T follicular helper cell (primary cell): ENCODE results near the gene PAPOLA.
"Not testable (repeated sequence)": the region's sequence is repeated elsewhere in the genome, so short reads cannot be mapped to it uniquely, and the experiment has no call there.

Source experiments
- DNase-seq: peaks from one replicate; pipeline ENCODE4 v3.0.0-alpha.2; 2020; ENCODE audit warnings: low read depth
- total RNA-seq, 2 experiments: gene quantifications; one replicate each; lab custom pipeline; 2026; lab: John Stamatoyannopoulos, UW

The PAPOLA gene
- total RNA-seq: 311 to 328 reads per million in 2 experiments

DNA sequence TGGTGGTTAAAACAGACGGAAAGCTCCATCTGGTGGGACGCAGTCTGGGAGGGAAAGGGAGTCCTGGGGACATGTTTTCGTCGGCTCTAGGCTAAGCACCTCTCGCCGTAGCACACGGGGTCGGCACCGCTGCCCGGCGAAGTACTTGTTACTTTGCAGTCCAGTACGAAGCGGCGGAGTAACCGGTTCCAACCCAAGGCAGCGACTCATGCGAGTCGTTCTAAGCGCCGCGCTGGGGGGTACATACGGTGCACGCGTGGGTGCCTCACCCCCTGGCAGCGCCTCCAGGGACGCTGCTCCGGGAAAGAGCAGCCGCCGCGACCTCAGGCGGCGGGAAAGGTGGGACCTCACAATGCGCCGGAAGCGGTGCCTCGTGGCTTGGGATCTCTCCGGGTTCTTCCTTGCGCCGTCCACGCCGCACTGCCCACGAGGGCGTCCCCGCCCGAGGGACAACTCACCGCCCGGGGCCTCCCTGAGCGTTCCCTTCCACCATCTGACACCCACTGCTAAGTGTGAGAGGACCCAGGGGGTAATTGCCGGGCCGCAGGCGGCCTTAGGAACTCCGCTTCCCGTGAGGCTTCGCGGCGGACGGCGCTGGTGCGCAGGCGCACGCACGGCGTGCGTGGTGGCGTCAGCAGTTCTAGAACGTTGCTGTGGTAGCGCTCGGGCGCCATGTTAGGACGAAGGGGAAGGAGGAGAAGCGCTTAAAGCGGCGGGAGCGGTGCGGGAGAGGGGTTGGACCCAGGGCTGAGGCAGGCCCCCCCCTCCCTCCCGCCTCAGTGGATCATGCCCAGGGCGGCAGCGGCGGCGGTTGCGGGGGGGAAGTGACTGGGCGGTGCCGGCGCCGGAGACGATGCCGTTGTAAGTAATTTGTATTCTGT is at the start of gene PAPOLA:
TSS of gene PAPOLA (plus strand) at position 643 of the 881 bp plus-strand sequence. CDS start at position 854, 211 bp downstream.
- DNase-seq: peak; percentile 92

GRCh38 chr14:96452684-96453083 is 49.5 kb upstream of the PAPOLA start:
- DNase-seq: no peak

DNA sequence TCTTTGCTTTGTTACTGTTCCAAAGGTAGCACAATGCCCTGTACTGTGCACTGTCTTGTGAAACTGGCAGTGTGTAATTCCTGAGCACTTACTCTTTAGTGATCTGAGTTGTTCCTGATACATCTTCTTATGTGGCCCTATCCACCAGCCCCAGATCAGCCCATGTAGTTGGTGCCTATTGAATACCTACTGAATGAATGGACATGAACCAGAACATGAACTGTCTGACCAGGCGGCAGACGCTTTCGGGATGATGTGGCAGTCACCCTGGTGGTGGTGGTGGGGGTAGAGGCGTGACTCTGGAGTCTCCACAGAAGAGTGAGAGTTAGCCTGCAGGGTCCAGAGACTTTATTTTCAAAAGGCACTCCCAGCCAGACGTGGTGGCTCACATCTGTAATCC is 46.6 kb upstream of the PAPOLA start:
- DNase-seq: no peak

- no peak for DNase-seq
Observed at GRCh38 chr14:96459851-96460250, 42.3 kb upstream of the PAPOLA start.

DNA sequence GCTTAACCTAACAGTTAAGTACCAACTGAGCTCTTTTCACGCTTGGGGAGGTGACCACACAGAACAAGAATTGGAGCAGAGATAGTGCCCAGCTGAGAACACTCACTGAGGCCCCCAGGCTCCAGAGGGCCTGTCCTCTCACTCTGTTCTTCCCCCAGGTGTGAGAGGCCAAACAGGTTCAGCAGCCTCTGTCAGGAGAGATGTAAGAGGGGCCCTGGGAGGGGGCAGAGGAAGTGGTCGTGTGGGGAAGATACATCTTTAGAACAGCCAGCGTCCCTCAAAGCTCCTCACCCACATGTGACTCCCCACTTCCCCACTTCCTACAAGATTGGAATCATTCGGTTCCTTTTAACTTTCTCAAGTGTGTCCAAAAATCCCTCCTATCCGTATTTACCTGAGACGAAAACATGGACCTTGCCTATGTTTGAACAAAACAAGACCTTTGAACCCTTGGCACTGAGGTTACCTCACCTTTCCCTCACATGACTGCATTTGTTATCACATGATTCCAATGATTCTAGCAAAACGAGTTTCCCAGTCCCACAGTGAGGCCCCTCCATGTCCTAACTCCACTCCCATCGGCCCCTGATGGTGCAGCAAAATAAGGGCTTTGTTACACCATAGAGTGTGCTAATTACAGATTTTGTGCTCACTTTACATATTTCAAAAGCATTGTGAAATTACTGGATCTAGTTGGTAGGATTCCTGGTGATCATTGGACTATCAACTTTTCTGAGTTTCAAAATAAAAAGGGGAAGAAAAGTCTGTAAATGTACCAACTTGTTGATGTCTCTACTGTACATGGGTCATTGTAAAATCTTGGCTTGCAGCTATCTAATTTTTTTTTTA is 40.0 kb upstream of the PAPOLA start:
- no peak for DNase-seq

- no peak for DNase-seq
Observed at GRCh38 chr14:96464136-96464535, 38.0 kb upstream of the PAPOLA start.

- DNase-seq: no peak
Observed at GRCh38 chr14:96466918-96467317, 35.3 kb upstream of the PAPOLA start.

- DNase-seq: no peak
Observed at GRCh38 chr14:96470331-96470730, 31.9 kb upstream of the PAPOLA start.

DNA sequence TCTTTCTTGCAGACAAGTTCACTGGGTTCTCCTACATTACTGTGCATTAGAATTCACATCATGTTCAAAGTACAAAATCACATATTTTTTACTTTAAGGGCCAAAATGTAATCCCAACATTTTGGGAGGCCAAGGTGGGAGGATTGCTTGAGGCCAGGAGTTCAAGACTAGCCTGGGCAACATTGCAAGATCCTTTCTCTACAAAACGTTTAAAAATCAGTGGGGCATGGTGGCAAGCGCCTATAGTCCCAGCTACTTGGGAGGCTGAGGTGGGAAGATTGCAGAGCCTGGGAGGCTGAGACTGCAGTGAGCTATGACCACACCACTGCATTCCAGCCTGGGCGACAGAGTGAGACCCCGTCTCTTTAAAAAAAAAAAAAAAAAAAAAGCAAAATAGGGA is 31.2 kb upstream of the PAPOLA start:
- DNase-seq: not testable (repeated sequence)

DNA sequence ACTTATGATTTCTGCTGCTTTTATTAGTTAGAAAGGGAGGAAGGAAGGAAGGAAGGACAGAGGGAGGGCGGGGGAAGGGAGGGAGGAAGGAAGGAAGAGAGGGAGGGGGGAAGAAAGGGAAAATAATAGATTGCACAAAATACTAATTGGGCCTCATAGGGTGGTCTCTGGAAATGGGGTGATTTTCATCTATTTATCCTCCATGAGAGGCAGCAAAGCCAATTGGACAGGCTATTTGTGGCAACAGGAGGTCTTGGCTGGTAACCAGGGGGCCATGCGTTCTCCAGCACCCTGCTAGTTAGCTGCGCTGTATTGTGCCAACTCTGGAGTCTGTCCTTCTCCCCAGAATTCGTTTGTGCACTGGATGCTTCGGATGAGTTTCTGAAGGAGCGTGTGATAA is 24.1 kb upstream of the PAPOLA start:
- no peak for DNase-seq

DNA sequence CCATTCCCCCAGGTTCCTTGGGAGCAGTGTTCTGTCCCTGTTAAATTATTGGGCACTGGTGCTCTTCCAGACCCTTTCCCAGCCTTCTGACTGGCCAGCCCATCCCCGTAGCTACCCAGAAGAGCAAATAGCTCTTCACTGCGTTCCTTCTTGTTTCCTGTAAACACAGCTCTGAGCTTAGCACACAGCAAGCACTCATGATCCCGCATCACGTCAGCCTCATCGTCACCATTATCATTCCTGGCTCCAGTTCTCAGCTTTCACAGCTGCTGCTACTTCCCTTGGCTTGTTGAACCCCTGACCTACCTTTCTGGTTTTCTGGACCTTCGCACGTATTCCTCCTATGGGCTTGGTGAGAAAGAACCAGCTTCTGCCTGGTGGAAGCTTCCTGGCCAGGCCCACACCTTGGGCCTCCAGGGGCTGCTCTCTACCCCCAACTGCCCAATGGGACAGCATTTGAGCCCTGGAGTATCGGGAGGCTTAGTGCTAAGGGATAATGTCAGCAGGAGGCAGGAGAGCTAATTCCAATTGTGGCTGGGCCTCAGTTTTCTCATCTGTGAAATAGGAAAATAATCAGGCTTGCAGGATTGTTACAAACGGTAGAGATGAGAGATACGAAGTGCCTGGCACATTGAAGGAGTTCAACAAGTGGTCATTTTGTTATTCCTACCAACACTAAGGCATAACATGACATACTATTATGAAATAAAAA is 22.6 kb upstream of the PAPOLA start:
- no peak for DNase-seq

GRCh38 chr14:96481731-96482314 is 20.4 kb upstream of the PAPOLA start:
- DNase-seq: no peak

- no peak for DNase-seq
Observed at GRCh38 chr14:96482986-96483385, 19.2 kb upstream of the PAPOLA start.

GRCh38 chr14:96484399-96484798 is 17.8 kb upstream of the PAPOLA start:
- no peak for DNase-seq

- no peak for DNase-seq
Observed at GRCh38 chr14:96486705-96487104, 15.5 kb upstream of the PAPOLA start.

GRCh38 chr14:96489327-96489726 is 12.9 kb upstream of the PAPOLA start:
- no peak for DNase-seq

GRCh38 chr14:96493178-96493577 is 9.0 kb upstream of the PAPOLA start:
- no peak for DNase-seq

GRCh38 chr14:96494331-96494730 is 7.9 kb upstream of the PAPOLA start:
- DNase-seq: no peak

- no peak for DNase-seq
Observed at GRCh38 chr14:96497087-96497486, 5.1 kb upstream of the PAPOLA start.

DNA sequence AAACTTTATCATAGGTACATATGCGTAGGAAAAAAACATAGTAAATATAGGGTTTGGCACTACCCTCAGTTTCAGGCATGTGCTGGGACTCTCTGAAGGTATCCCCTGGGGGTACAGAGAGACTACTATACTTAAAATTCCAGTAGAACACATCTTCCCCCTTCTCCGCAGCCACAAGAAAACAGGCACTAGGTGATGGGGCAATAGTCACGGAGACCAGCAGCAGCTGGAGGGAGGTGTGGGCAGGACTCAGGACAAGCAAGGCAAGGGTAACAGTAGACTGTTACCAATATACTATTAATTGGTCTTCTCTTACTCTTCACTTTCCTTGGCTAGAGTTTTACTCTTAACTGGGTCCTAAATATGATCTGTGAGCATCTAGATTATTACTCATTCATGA is 4.6 kb upstream of the PAPOLA start:
- DNase-seq: no peak

DNA sequence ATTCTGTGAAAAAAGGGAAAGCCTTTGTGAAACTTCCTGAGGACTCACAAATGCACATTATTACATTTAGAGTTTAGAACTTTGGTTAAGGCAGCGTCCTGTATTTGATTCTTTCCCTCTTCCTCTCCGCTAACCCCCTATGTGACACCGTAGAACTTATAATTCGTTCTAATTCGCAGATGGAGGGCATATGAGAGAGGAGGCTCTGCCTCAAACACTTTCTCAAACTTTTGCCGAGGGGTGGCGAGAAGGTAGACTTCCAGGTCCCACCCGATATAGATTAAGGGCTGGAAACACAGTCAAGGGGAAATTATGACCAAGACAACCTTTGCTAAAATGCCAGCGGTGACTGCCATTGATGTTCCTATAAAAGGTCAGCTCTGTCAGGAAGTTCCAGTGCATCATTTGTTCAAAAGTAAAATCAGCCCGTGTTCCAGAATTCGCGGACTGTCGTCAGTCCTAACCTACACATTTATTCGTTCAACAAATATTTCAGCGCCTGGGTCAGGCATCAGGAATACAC is 904 bp upstream of the PAPOLA start:
- no peak for DNase-seq
